SKM-1 treated with dmso at 0.1 percent for 144 hours (cell line): ENCODE results near the gene STK32A.
"Not testable (repeated sequence)": the region's sequence is repeated elsewhere in the genome, so short reads cannot be mapped to it uniquely, and the experiment has no call there.

ENCODE experiments used
- DNase-seq: peaks from one replicate; lab custom pipeline; 2025; ENCODE audit not compliant: unreplicated experiment; lab: John Stamatoyannopoulos, UW

STK32A gene

GRCh38 chr5:147341345-147341744 lies 106.5 kb downstream of the STK32A start:
- no peak for DNase-seq

DNA sequence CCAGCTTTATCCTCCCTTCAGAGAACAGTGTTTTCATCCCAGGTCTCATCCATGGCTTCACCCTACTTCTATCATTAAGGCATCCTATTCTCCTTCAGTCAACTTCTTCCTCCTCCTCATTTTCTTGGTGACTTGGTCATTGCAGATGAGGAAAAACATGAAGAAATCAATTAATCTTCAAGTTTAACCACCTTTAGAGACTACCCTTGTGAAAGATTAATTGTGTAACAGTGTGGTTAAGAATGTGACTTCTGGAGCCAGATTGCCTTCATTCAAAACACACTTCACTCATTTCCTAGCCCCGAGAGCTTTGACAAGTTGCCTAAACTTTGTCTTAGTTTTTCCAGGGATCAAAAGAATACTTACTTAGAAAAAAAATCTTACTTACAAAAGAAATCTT lies 110.0 kb downstream of the STK32A start:
- DNase-seq: peak; percentile 52

DNA sequence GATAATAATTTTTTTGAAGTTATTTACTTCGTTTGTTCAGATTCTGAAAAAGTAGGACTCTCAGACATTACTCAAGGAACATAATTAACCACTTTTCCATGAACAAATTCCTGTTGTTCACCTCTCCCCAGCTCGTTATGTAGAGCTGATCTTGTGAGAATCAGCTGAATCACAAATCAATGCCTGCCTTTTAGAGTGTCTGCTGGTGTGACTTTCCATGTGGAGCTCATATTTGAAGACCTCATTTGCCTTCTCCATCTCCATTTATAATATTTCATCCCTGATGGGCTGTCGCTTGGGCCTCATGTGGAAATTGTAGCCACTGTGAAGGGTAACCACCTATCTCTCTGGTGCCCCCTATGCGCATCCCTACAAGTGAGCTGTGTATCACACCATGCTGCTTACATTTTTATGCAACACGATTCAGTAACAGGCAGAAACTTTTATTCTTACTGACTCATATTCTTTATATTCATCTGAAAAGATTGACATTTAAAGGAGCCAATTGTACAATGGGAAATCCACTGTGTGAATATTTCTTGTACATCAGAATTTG lies 111.3 kb downstream of the STK32A start:
- DNase-seq: no peak

- no peak for DNase-seq
Observed at GRCh38 chr5:147348046-147348445, 113.2 kb downstream of the STK32A start.

DNA sequence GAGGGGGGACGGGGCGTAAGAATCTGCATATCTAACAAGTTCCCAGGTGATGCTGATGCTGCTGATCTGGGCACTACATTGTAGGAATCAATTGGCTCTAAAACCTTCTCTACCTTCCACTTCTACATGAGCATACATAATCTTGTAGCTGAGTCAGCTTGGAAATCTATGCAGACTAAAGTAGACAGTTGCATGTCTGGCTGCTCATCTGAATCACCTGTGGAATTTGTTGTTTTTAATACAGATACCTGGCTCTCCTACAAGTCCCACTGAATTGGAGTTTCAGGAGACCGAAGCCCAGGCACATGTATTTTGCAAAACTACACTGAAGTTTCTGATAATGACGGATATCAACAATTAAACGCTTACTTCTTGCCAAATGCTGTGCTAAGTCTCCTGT lies 113.6 kb downstream of the STK32A start:
- no peak for DNase-seq

DNA sequence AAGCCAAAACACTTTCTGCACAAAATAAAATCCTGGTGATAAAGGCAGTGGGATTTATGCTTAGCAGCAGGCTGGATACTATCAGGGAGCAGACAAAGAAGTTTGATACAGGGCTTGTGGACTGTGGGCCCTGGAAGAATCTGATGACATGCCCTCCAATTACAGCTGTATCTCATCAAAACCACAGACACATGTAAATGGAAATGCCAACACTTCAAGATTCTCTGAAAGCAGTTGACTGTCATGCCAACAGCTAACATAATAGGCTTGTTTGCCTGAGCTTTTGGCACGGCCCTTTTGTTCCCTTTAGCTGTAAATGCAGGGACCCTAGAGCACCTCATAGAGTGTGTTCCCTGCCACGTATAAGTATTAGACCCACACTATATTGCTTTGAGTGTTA lies 114.4 kb downstream of the STK32A start:
- DNase-seq: no peak

GRCh38 chr5:147359101-147359500 lies 124.3 kb downstream of the STK32A start:
- no peak for DNase-seq

DNA sequence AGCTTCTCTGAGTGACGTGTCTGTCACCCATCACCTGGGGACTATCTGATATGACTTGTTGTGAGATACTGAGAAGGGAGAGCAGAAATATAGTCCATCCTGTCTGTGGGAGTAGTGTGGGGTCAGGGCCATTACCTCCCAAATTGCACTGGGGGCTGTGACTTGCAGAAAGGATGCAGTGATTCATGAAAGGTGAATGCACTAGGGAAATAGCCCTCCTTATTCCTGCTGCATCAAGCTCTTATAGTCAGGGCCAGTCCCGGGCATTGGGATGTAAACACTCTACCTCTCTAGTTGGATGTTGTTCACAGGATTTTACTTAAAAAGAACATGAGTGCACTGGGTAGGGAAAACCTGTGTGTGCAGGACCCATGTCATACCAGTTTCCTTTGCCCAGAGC lies 124.8 kb downstream of the STK32A start:
- DNase-seq: no peak

GRCh38 chr5:147360816-147361215 lies 126.0 kb downstream of the STK32A start:
- DNase-seq: no peak

- DNase-seq: no peak
Observed at GRCh38 chr5:147361441-147362175, 126.8 kb downstream of the STK32A start.

GRCh38 chr5:147367381-147367780 lies 132.6 kb downstream of the STK32A start:
- DNase-seq: not testable (repeated sequence)

DNA sequence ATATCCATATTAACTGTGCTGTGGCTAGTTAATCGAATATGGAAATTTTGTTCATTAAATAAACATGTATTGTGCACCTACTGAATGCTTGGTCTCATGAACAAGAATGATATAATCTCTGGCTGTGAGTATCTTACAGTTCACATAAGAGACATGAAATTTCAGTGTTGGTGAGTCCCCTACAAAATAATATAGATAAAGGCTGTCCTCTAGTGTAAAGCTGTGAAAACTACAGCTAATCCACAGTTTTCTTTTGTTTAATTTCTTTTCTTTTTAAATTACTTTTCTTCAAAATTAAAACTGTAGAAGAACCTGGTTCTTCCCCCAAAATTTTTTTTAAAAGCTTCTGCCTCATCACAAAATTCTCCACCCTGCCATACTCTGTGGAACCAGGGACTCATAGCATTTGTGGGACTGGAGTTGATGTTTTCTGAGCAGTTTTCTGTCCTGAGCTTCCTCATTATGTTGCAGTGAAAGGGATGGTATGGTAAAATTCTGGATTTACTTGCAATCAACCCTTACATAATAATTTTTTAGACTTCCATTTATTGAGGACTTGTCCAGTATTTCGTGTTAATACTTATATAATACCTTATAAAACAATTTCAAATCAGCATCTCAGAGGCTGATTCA lies 135.0 kb downstream of the STK32A start:
- peak; percentile 4 for DNase-seq

- DNase-seq: no peak
Observed at GRCh38 chr5:147371290-147371689, 136.5 kb downstream of the STK32A start.

DNA sequence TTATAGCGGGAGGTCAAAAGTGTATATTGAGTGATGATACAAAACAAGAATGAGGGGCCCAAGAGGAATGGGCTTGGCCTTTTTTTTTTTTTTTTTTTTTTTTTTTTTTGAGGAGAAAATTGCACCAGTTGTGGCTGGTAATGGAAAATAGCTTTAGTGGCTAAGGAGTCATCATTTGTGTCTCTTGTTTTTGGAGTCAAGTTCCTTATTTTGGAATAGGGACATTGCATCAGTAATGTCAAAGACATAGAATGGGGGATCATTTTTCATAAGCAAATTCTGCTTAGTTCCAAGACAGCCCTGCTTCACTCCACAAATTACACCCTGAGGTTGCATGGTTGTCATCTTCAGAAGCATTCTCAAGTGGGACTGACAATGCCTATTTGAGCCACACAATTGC lies 137.4 kb downstream of the STK32A start:
- DNase-seq: peak; percentile 29

DNA sequence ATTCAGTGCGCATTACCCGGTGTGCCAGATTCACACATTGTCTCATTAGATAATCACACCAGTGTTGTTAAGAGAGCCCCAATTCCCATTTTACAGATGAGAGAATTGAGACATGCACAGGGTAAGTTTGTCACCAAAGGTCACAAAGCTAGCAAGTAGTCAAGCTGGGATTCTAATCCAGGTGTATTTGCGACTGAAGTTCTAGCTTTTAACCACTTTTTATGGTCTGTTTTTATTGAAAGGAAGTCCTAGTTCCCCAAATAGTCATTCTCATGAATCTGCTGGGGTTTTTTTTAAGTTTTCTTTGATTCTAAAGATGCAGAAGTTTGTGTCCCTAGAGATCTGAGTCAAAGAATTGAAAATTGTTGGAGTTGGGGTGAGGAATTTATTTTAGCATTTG lies 138.5 kb downstream of the STK32A start:
- no peak for DNase-seq

GRCh38 chr5:147375151-147375550 lies 140.3 kb downstream of the STK32A start:
- DNase-seq: peak; percentile 53

- no peak for DNase-seq
Observed at GRCh38 chr5:147377682-147378081, 142.9 kb downstream of the STK32A start.

GRCh38 chr5:147381555-147381954 lies 146.7 kb downstream of the STK32A start:
- no peak for DNase-seq

GRCh38 chr5:147382776-147383175 lies 147.9 kb downstream of the STK32A start:
- no peak for DNase-seq

DNA sequence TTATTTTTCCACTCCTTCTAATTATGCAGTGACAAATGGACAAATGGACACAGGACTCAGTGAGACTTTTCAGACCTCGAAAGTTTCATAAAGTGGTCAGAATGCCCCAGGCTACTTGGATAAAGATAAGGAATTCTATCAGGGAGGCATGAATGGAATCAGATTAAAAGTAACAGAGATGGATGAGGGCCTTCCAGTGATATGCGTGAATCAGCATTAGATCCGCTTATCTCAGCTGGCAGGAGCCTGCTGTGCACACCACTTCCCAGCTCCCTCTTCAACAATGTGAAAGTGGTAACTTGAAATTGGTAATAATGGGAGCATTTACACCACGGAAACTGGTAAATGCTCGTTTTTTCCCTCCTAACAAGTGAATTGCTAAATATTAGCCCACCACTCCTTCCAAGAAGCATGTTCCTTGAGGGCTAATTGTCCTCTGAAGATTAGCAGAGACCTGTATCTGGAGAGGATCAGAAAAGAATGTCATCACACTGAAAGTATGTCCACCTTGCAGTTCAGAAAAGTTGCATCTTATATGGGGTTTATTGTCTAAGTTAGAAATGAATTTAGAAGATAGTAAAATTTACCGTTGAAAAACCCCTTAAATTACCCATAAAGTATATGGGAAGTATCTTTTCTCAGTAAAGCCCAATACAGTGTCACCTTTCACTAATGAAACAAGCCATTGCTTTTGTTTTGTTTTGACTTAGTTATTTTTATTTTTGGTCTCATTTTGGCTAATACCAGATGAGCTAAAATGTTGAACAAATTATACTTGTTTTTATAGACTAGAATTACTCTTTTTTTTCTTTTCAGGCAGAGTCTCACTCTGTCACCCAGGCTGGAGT lies 149.7 kb downstream of the STK32A start:
- no peak for DNase-seq

- no peak for DNase-seq
Observed at GRCh38 chr5:147387109-147387508, 152.3 kb downstream of the STK32A start.
